ENCODE data around the gene POLR1D.

Gene POLR1D

GRCh38 chr13:27599845-27600553 lies 21.7 kb upstream of the POLR1D start:
- Histone ChIP-seq H3K27ac (ENCODE audit: low read depth, low read length, poor library complexity, severe bottlenecking) (no peak overlapping the region), H3K9ac (ENCODE audit: low read length) (no peak overlapping the region), H3K79me2 (ENCODE audit: insufficient read depth, low read length) (peaks cover 4% of the 10 kb centered on the region; the same call in 1 of the 2 replicates), H2AFZ (ENCODE audit: low read length) (no peak overlapping the region), H3K9me3 (ENCODE audit: low read length) (0 out of 2 replicates have a peak, but pooled peaks cover 3% of the 10 kb centered on the region), H3K4me2 (ENCODE audit: low read length) (no peak overlapping the region), H3K36me3 (ENCODE audit: insufficient read depth, low read length) (no peaks in the 10 kb centered on the region), H3K4me3 (ENCODE audit: low read depth, low read length, poor library complexity, severe bottlenecking) (no peak overlapping the region), H3K27me3 (ENCODE audit: insufficient read depth, low read length) (no peaks in the 10 kb centered on the region), H4K20me1 (ENCODE audit: insufficient read depth, low read length) (no peaks in the 10 kb centered on the region), H3K9me2 (ENCODE audit: low read depth, low read length) (no peaks in the 10 kb centered on the region), H3F3A (ENCODE audit: insufficient read depth, low read length) (no peaks in the 10 kb centered on the region), H3K4me1 (ENCODE audit: insufficient read depth, low read length, severe bottlenecking) (no peaks in the 10 kb centered on the region)
- TF ChIP-seq, protein P1, sequence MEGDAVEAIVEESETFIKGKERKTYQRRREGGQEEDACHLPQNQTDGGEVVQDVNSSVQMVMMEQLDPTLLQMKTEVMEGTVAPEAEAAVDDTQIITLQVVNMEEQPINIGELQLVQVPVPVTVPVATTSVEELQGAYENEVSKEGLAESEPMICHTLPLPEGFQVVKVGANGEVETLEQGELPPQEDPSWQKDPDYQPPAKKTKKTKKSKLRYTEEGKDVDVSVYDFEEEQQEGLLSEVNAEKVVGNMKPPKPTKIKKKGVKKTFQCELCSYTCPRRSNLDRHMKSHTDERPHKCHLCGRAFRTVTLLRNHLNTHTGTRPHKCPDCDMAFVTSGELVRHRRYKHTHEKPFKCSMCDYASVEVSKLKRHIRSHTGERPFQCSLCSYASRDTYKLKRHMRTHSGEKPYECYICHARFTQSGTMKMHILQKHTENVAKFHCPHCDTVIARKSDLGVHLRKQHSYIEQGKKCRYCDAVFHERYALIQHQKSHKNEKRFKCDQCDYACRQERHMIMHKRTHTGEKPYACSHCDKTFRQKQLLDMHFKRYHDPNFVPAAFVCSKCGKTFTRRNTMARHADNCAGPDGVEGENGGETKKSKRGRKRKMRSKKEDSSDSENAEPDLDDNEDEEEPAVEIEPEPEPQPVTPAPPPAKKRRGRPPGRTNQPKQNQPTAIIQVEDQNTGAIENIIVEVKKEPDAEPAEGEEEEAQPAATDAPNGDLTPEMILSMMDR (IDR thresholded peaks at IDR 0.05; ENCODE audit: low read length), result no peak
- TF ChIP-seq EZH2 (IDR thresholded peaks at IDR 0.05; ENCODE audit: borderline replicate concordance, low read length), result no peak

DNA sequence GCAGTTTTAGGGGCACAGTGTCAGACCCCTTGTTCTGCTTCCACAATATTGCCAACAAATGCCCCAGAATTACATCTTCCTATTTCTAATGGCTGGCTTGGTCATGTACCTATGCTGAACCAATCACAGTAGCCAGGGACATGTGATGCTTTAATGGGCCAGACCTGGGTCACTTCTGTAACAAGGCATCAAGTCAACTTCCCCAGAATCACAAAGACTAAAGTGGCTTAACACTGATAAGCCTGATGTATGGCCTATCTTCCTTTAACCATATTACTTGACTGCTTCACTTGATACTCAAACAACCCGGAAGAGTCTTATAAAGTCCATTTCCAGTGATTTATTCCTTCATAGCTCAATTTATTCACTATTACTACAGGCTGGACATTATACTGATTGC lies 21.0 kb upstream of the POLR1D start:
- H3K9ac ChIP-seq (ENCODE audit: low read length), result no peak overlapping the region
- H3K9me2 ChIP-seq (ENCODE audit: low read depth, low read length), result no peaks in the 10 kb centered on the region
- H3K9me3 ChIP-seq (ENCODE audit: low read length), result 0 out of 2 replicates have a peak, but pooled peaks cover 3% of the 10 kb centered on the region
- no peaks in the 10 kb centered on the region for H3K4me1 ChIP-seq (ENCODE audit: insufficient read depth, low read length, severe bottlenecking)
- TF ChIP-seq, protein P1 (IDR thresholded peaks at IDR 0.05; ENCODE audit: low read length), result no peak
- TF ChIP-seq EZH2 (IDR thresholded peaks at IDR 0.05; ENCODE audit: borderline replicate concordance, low read length), result no peak
- H3K79me2 ChIP-seq (ENCODE audit: insufficient read depth, low read length), result peaks cover 4% of the 10 kb centered on the region; the same call in 1 of the 2 replicates
- H3K4me2 ChIP-seq (ENCODE audit: low read length), result no peak overlapping the region
- no peak overlapping the region for H2AFZ ChIP-seq (ENCODE audit: low read length)
- H3K27ac ChIP-seq (ENCODE audit: low read depth, low read length, poor library complexity, severe bottlenecking), result no peak overlapping the region
- H3K4me3 ChIP-seq (ENCODE audit: low read depth, low read length, poor library complexity, severe bottlenecking), result no peak overlapping the region
- H3K36me3 ChIP-seq (ENCODE audit: insufficient read depth, low read length), result no peaks in the 10 kb centered on the region
- no peaks in the 10 kb centered on the region for H3F3A ChIP-seq (ENCODE audit: insufficient read depth, low read length)
- H3K27me3 ChIP-seq (ENCODE audit: insufficient read depth, low read length), result no peaks in the 10 kb centered on the region
- H4K20me1 ChIP-seq (ENCODE audit: insufficient read depth, low read length), result no peaks in the 10 kb centered on the region

DNA sequence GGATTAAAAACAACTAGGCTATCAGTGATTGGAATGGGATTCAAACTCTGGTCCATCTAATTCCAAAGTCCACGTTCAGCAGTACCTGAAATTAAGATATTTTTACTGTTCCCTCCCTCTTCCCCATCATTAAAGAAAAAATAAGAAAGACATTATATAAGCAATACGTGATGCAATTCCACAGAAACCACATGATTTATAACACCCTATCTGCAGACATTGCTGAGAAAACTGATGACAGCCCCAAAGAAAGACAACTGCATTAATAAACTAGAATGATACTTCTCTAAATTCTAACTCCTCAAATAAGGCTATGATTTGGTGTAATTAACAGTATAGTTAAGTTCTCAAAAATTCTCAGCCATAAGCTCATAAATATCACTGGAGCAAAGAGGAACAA lies 20.5 kb upstream of the POLR1D start:
- peaks cover 9% of the 10 kb centered on the region; the same call in 1 of the 2 replicates for H3K79me2 ChIP-seq (ENCODE audit: insufficient read depth, low read length)
- no peak overlapping the region for H3K4me2 ChIP-seq (ENCODE audit: low read length)
- no peaks in the 10 kb centered on the region for H3K27me3 ChIP-seq (ENCODE audit: insufficient read depth, low read length)
- no peaks in the 10 kb centered on the region for H3K4me1 ChIP-seq (ENCODE audit: insufficient read depth, low read length, severe bottlenecking)
- H3F3A ChIP-seq (ENCODE audit: insufficient read depth, low read length), result no peaks in the 10 kb centered on the region
- H3K9me3 ChIP-seq (ENCODE audit: low read length), result 0 out of 2 replicates have a peak, but pooled peaks cover 3% of the 10 kb centered on the region
- TF ChIP-seq, protein P1 (IDR thresholded peaks at IDR 0.05; ENCODE audit: low read length), result no peak
- no peak for TF ChIP-seq EZH2 (IDR thresholded peaks at IDR 0.05; ENCODE audit: borderline replicate concordance, low read length)
- H3K27ac ChIP-seq (ENCODE audit: low read depth, low read length, poor library complexity, severe bottlenecking), result no peak overlapping the region
- no peak overlapping the region for H3K9ac ChIP-seq (ENCODE audit: low read length)
- no peaks in the 10 kb centered on the region for H3K36me3 ChIP-seq (ENCODE audit: insufficient read depth, low read length)
- no peak overlapping the region for H2AFZ ChIP-seq (ENCODE audit: low read length)
- H3K4me3 ChIP-seq (ENCODE audit: low read depth, low read length, poor library complexity, severe bottlenecking), result no peak overlapping the region
- H4K20me1 ChIP-seq (ENCODE audit: insufficient read depth, low read length), result no peaks in the 10 kb centered on the region
- no peaks in the 10 kb centered on the region for H3K9me2 ChIP-seq (ENCODE audit: low read depth, low read length)
